Skeletal muscle satellite cell (primary cell): ENCODE results near the gene LYRM4.

ENCODE experiments used
- H3K27me3 ChIP-seq: 2 replicates; pipeline ENCODE4 v1.7.0; 2013; ENCODE audit warnings: low read length; ENCODE audit not compliant: control insufficient read depth, insufficient read depth
- H3K36me3 ChIP-seq: 2 replicates; pipeline ENCODE4 v1.7.0; 2013; ENCODE audit warnings: mild to moderate bottlenecking, control low read depth, low read length; ENCODE audit not compliant: insufficient read depth
- H3K4me1 ChIP-seq: 2 replicates; pipeline ENCODE4 v1.7.0; 2013; ENCODE audit warnings: low read length; ENCODE audit not compliant: control insufficient read depth, insufficient read depth
- H3K4me2 ChIP-seq: 2 replicates; pipeline ENCODE4 v1.7.0; 2013; ENCODE audit warnings: mild to moderate bottlenecking, low read length
- H3K4me3 ChIP-seq: 2 replicates; pipeline ENCODE4 v1.7.0; 2013; ENCODE audit warnings: low read length
- H3K9ac ChIP-seq: 2 replicates; pipeline ENCODE4 v1.7.0; 2013; ENCODE audit warnings: mild to moderate bottlenecking, low read depth, low read length, moderate library complexity
- H3K9me3 ChIP-seq: replicated peaks from 2 replicates; pipeline ENCODE4 v1.7.0; 2013; ENCODE audit warnings: mild to moderate bottlenecking, control low read depth, low read length

LYRM4 gene

DNA sequence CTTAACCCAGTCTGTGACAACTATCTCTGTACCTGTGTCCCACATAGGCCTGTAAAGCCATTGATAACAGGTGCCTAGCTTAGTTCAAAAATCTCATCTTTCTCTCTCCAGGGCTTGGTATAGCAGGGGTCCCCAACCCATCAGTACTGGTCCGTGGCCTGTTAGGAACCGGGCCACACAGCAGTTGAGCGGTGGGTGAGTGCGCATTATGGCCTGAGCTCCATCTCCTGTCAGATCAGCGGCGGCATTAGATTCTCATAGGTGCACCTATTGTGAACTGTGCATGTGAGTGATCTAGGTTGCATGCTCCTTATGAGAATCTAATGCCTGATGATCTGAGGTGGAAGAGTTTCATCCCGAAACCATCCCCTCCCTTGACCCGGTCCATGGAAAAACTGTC lies 3.4 kb downstream of the LYRM4 start:
- no peak overlapping the region for H3K9ac ChIP-seq
- no peaks in the 10 kb centered on the region for H3K9me3 ChIP-seq
- peaks cover 6% of the 10 kb centered on the region for H3K4me1 ChIP-seq
- H3K4me2 ChIP-seq = no peak overlapping the region
- no peaks in the 10 kb centered on the region for H3K36me3 ChIP-seq
- H3K4me3 ChIP-seq = no peak overlapping the region
- H3K27me3 ChIP-seq = no peaks in the 10 kb centered on the region

DNA sequence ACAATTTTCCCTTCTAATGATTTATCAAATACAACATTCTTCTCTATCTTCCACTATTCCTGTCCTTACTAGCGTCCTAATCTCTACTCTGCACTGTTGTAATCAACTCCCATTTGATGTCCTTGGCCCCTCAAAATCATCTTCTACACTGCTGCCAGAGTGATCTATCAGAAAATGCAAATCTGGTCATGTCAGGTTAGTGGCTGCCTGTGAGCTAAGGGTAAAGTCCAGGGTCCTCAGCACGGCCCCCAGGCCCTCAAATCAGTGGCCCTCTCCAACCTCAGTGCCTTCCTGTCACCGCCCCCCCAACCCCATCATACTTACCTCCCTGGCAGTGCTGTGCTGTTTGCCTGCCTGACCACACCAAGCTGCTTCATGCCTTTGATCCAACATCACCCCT lies 3.8 kb downstream of the LYRM4 start:
- H3K4me1 ChIP-seq = peaks cover 6% of the 10 kb centered on the region
- H3K36me3 ChIP-seq = no peaks in the 10 kb centered on the region
- no peaks in the 10 kb centered on the region for H3K9me3 ChIP-seq
- no peaks in the 10 kb centered on the region for H3K27me3 ChIP-seq
- no peak overlapping the region for H3K4me3 ChIP-seq
- no peak overlapping the region for H3K9ac ChIP-seq
- H3K4me2 ChIP-seq = no peak overlapping the region

DNA sequence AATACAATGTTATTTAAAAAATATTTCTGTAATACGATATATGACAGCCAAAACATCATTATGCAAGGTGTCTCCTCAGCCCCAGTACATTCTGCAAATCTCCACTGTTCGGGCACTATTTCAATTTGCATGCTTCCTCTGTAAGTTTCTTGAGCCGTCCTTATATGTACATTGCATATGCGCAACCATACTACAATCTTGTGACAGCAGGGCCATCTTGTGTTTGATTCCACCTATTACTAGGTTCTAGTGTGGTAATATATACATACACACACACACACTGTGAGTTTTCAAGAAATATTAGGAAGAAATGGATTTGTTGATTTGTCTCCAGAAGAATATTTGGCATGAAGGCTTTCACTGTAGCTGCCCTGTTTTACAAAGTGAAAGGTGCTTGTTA lies 9.8 kb downstream of the LYRM4 start:
- H3K4me1 ChIP-seq = peaks cover 11% of the 10 kb centered on the region
- no peaks in the 10 kb centered on the region for H3K36me3 ChIP-seq
- H3K4me3 ChIP-seq = no peak overlapping the region
- no peaks in the 10 kb centered on the region for H3K27me3 ChIP-seq
- H3K9me3 ChIP-seq = no peaks in the 10 kb centered on the region
- H3K4me2 ChIP-seq = no peak overlapping the region
- H3K9ac ChIP-seq = no peak overlapping the region

DNA sequence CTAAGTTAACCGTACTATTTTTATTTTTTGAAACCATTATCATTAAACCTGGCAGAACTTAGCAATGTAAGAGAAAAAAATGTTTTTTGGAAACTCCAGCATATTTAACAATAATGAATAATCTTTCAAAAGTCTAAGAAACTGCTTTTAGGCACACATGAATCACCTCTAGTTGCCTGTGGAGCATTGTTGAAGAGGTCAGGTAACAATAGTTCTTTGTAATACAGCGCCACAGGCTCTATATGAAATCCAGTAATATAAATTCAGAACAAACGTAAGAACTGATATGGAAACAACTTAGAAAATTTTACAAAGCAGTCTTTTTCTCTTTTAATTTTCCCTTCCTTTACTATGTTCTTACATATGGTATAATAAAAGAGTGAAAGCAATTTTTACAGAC lies 10.3 kb downstream of the LYRM4 start:
- peaks cover 11% of the 10 kb centered on the region for H3K4me1 ChIP-seq
- H3K27me3 ChIP-seq = no peaks in the 10 kb centered on the region
- no peaks in the 10 kb centered on the region for H3K9me3 ChIP-seq
- H3K4me2 ChIP-seq = no peak overlapping the region
- no peaks in the 10 kb centered on the region for H3K36me3 ChIP-seq
- no peak overlapping the region for H3K4me3 ChIP-seq
- no peak overlapping the region for H3K9ac ChIP-seq

DNA sequence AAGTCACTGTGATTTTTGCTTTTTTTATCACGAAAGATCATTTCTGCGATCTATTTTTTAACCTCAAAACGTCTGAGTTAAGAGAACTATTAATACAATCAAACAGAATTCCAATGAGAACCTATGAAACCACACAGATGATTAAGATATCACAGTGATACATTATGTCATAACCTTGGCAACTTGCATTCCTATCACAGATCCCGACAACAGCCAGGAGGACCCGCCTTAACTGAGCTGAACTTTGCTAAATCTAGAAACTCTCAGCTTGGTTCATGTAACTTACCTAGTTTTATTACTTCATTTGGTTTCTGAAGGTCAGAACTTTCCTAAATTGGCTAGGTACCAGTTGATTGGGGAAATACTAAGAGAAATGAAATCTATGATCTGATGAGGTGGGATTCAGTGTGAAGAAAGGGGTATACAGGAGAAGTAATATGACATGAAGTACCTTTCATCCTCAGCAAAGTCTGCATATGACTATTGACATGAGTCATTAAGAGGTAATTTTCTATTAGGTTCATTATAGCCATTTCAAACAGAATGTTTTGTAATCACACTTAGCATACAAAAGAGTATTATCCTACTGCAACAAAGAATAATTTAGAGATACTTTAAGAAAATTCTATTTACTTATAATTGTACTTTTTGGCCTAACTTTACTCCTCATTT lies 11.2 kb downstream of the LYRM4 start:
- peaks cover 11% of the 10 kb centered on the region for H3K4me1 ChIP-seq
- H3K4me3 ChIP-seq = no peak overlapping the region
- no peaks in the 10 kb centered on the region for H3K27me3 ChIP-seq
- no peaks in the 10 kb centered on the region for H3K36me3 ChIP-seq
- no peak overlapping the region for H3K9ac ChIP-seq
- H3K9me3 ChIP-seq = no peaks in the 10 kb centered on the region
- H3K4me2 ChIP-seq = no peak overlapping the region

DNA sequence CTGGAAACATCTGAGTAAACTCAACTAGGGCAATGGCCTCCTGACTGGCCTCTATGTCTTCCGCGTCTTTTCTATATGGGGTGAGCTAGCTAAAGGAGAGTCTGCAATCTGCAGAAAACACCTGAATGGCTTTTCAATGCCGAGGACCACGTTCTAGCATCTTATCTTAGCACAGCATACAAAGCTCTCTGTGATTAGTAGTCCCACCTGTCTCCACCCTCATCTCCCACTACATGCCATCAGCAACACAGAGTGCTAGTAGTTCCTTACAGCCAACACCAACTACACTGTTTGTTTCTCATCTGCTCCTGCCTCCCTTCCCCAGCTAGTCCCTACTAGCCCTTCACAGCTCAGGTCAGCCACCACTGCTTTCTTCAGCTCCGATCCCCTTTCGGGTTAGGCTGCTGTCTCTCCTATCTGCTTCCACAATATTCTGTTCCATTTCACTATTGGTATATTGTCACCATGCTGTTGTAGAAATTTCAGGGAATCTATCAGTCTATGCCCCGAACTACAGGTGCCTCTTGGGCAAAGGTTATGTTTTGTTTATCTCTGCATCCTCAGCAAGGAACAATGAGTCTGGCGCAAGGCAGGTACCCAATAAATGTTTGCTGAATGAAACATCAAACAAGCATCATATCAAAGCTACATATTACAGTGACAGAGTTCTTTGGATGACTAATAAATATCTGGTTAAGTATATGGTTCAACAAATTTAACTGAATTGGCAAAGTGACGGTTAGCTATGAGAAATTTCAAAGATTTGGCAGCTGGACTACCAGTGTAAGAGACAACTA lies 12.2 kb downstream of the LYRM4 start:
- no peak overlapping the region for H3K9ac ChIP-seq
- no peaks in the 10 kb centered on the region for H3K9me3 ChIP-seq
- no peaks in the 10 kb centered on the region for H3K27me3 ChIP-seq
- H3K36me3 ChIP-seq = no peaks in the 10 kb centered on the region
- no peak overlapping the region for H3K4me2 ChIP-seq
- peaks cover 11% of the 10 kb centered on the region for H3K4me1 ChIP-seq
- H3K4me3 ChIP-seq = no peak overlapping the region

DNA sequence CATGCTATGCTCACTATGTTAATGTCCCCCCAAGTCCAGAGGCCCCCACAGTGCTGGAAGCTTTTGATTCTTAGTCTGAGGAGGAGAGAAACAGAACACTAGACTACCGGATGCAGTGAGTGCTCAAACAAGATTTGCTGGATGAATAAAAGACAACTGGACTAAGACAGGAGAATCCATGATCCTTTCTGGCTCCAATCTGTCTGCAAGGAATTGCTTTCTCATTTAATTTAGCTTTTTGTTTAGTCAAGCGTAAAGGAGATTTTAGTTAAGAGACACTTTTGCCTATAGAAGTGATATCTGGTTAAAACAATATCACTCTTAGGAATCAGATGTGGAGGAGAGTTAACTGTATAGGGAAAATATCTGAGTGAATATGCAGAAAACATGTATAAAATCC lies 13.5 kb downstream of the LYRM4 start:
- Histone ChIP-seq H3K4me2 (no peak overlapping the region), H3K4me3 (no peak overlapping the region), H3K4me1 (peaks cover 11% of the 10 kb centered on the region), H3K9ac (no peak overlapping the region), H3K36me3 (no peaks in the 10 kb centered on the region), H3K27me3 (no peaks in the 10 kb centered on the region), H3K9me3 (no peaks in the 10 kb centered on the region)

DNA sequence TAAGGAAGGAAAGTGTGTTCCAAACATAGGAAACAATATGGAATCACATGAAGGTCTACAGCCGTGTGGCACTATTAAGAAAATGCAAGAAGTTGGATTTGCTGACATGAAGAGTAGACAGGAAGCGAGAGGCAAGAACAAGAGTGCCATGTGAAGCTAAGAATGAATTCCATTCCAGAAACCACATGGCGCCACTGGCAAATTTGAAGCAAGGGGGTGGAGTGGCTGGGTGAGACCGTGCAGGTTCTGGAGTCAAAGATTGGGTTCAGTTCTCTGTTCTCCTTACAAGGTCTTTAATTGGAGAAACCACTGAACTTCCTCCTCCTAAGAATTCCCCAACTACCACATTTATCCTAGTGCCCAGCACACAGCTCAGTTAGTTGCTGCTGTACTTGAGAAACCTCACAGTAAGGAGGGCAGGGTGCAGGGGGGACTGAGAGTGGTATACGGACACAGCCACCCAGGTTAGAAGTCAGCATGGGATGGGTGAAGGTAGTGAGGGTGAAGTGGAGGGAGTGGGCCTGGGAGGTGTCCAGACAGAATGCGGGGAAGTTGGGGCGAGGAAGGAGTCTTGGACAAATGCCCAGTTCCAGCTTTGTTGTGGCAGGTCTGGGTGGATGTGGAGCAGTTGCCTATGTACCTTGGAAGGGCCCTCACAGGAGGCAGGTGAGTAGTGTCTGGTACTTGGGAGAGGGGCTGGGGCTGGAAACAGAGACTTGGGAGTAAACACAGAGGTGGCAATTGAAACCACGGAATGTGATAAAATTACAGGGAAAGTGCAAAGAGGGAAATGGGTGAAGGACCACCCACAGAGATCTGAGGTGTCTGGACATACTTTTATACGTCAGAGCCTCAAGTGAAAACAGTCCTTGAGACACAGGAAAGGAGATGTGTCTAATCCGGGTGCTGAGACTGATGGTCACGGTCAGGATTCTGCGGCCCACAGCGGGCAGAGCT lies 14.3 kb downstream of the LYRM4 start:
- Histone ChIP-seq H3K4me3 (no peak overlapping the region), H3K4me2 (no peak overlapping the region), H3K4me1 (peaks cover 11% of the 10 kb centered on the region), H3K27me3 (no peaks in the 10 kb centered on the region), H3K9ac (no peak overlapping the region), H3K9me3 (no peaks in the 10 kb centered on the region), H3K36me3 (no peaks in the 10 kb centered on the region)

DNA sequence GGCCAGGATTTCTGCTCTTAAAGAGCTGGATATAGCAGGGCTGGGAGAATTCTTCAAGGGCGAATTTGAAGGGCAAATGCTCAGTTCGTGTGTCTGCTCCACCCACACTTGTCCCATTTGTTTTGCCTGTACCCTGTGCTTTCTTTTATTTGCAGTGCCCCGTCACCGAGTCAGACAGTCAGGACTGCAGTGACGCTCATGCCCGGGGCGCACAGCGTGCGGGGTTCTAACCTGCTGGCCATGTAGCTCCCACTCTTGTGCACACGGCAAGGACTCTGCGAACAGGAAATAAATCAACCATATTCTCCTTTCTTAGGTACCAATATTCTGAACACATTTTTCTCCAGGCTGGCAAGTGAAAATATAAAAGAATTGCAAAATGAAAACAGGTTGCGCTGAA lies 17.7 kb downstream of the LYRM4 start:
- Histone ChIP-seq H3K9me3 (no peaks in the 10 kb centered on the region), H3K4me1 (no peaks in the 10 kb centered on the region), H3K9ac (no peak overlapping the region), H3K4me2 (no peak overlapping the region), H3K27me3 (no peaks in the 10 kb centered on the region), H3K36me3 (peaks cover 4% of the 10 kb centered on the region), H3K4me3 (no peak overlapping the region)

DNA sequence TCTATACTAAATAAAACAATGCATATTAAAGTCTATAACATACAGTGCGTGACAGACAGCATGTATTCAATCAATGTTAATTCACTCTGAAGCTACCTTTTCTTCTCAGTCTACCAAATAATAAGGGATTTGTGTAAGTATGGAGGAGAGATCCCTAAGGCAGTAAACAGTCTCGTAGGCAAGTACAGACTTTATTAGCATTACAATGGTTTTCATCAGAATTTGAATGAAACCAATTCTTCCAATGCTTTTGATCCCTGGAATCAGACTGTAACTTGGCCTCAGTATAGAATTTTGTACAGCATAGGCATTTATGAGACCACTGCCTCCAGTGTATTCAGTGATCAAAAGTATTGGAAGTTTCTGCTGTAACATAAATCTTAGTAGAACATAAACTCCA lies 19.5 kb downstream of the LYRM4 start:
- no peaks in the 10 kb centered on the region for H3K27me3 ChIP-seq
- H3K9me3 ChIP-seq = no peaks in the 10 kb centered on the region
- no peaks in the 10 kb centered on the region for H3K4me1 ChIP-seq
- H3K36me3 ChIP-seq = peaks cover 4% of the 10 kb centered on the region
- H3K4me2 ChIP-seq = no peak overlapping the region
- H3K9ac ChIP-seq = no peak overlapping the region
- no peak overlapping the region for H3K4me3 ChIP-seq

DNA sequence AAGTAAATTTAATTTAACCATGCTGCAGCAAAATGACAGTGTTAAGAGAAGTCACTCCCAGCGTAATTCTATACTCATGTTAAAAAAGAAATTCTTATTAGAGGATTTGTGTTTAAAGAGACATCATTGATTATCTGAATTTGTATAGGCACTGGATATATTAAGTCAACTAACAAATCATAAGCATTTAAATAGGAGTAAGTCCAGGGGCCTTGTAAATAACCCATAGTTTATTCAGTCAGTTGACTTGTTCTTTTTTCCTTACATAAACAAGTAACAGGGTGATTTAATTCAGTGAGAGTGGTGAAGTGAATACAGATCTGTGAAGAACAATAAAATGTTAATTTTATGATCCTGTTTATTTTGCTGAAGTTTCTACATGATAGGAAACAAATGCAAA lies 22.4 kb downstream of the LYRM4 start:
- H3K9me3 ChIP-seq = no peaks in the 10 kb centered on the region
- no peak overlapping the region for H3K4me2 ChIP-seq
- H3K9ac ChIP-seq = no peak overlapping the region
- peaks cover 8% of the 10 kb centered on the region for H3K36me3 ChIP-seq
- H3K4me3 ChIP-seq = no peak overlapping the region
- no peaks in the 10 kb centered on the region for H3K4me1 ChIP-seq
- no peaks in the 10 kb centered on the region for H3K27me3 ChIP-seq
